Fibroblast of villous mesenchyme (primary cell): ENCODE data around the gene TMEM208. TPM values are rescaled to one million over a fixed set of nuclear protein-coding genes. Genes with fewer than 3 reads are reported as not detected.
A peak's percentile ranks its signal among the peaks of the same experiment; 100 is the strongest.

Experiments
- DNase-seq: peaks from one replicate; pipeline ENCODE4 v3.0.0-alpha.2; 2010; ENCODE audit warnings: low read depth
- H3K4me3 ChIP-seq: 2 replicates; pipeline ENCODE4 v1.5.1; 2011; ENCODE audit warnings: low read depth, mild to moderate bottlenecking, low read length
- CTCF ChIP-seq: IDR thresholded peaks from 2 replicates; pipeline ENCODE4 v1.5.1; 2012; ENCODE audit warnings: low read depth, mild to moderate bottlenecking, low read length; ENCODE audit not compliant: insufficient read depth
- total RNA-seq: library from RNA; depleted of rRNA; stranded (reverse); fragments of >200 nt; gene quantifications from 2 replicates; pipeline ENCODE4 v1.2.3, GENCODE V29; 2012

Gene TMEM208
- total RNA-seq, 1 donor: 25.5 TPM

- no peak overlapping the region for H3K4me3 ChIP-seq
- peak; percentile 56 for DNase-seq
- no peak for TF ChIP-seq CTCF
These were observed 9.8 kb downstream of the TMEM208 start for GRCh38 chr16:67236563-67237395.

GRCh38 chr16:67237396-67238277 is 10.7 kb downstream of the TMEM208 start:
- no peak overlapping the region for H3K4me3 ChIP-seq
- no peak for TF ChIP-seq CTCF

DNA sequence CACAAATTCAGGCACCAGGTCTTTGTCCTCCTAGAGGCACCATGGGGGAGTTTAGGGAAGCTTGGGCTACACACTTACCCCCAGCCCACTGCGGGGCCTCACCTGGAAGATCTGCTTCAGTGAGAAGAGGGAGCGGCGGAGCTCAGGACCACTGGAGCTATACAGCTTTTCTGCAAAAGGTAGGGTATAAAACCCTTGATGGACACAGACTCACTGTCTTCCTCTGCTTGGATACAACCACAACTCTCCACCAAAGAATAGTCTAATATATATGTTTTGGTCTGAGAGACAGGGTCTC is 11.3 kb downstream of the TMEM208 start:
- TF ChIP-seq CTCF: no peak
- DNase-seq: no peak
- H3K4me3 ChIP-seq: no peak overlapping the region

More at GRCh38 chr16:67237396-67238277, 10.7 kb downstream of the TMEM208 start:
- DNase-seq: no peak

- no peak for DNase-seq
- no peak overlapping the region for H3K4me3 ChIP-seq
- no peak for TF ChIP-seq CTCF
These were observed 12.0 kb downstream of the TMEM208 start for GRCh38 chr16:67238806-67239470.

GRCh38 chr16:67240506-67240905 is 13.6 kb downstream of the TMEM208 start:
- TF ChIP-seq CTCF: no peak
- peak; percentile 29 for DNase-seq
- H3K4me3 ChIP-seq: no peak overlapping the region

- no peak for TF ChIP-seq CTCF
- DNase-seq: peak; percentile 91
- no peak overlapping the region for H3K4me3 ChIP-seq
These were observed 14.3 kb downstream of the TMEM208 start for GRCh38 chr16:67241008-67241900.
